ENCODE measurements around the gene DISP3. TPM values are rescaled to one million over a fixed set of nuclear protein-coding genes. Genes with fewer than 3 reads are reported as not detected.

The DISP3 gene
- total RNA-seq, 1 experiment from 2014 or later, result 1.1 TPM

DNA sequence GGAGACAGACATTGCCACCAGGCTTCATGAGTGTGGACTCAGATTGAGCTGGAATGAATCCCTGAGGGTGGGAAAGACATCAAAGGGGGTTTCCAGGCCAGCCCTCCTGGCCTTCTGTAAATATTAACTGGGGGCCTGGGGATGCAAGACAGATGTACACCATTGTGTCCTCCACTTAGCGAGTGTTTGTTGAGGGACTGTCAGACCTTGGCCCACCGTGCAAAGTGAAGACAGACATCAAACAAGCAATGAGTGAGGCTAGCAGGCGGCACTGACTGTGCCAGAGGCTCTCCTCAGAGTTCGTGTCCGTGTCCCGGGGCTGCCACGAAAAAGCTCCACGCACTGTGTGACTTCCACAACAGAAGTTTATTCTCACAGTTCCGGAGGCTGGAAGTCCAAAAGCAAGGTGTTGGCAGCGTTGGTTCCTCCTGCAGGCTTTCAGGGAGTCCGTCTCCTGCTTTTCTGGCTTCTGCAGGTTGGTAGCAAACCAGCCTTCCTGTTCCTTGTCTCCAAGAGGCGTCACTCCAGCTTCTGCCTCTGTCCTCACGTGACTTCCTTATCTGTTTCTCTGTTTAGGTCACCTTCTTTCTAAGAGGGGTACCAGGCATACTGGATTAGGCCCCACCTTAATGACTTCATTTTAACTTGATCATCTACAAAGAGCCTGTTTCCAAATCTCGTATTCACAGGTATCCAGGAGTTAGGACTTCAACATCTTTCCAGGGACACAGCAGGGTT lies 59.1 kb downstream of the DISP3 start:
- Histone ChIP-seq H3K9me3 (ENCODE audit: control insufficient read depth, insufficient read depth, low read depth, low read length) (no peaks in the 10 kb centered on the region), H3K4me1 (ENCODE audit: control insufficient read depth, insufficient read depth, low read length) (no peaks in the 10 kb centered on the region), H3K4me3 (ENCODE audit: low read depth in 2 of 2, low read length in 2 of 2) (no peak overlapping the region), H3K27me3 (ENCODE audit: control insufficient read depth, insufficient read depth, low read length) (peaks cover 2% of the 10 kb centered on the region), H3K36me3 (ENCODE audit: control insufficient read depth, insufficient read depth, low read length) (no peaks in the 10 kb centered on the region), H3K27ac (ENCODE audit: low read length) (no peak overlapping the region)
- TF ChIP-seq SIN3A (IDR thresholded peaks at IDR 0.05; ENCODE audit: borderline replicate concordance, insufficient read depth, low read depth, low read length) (no peak), POLR2AphosphoS5 (IDR thresholded peaks at IDR 0.05; ENCODE audit: low read depth, low read length) (no peak), TCF7L2 (IDR thresholded peaks at IDR 0.05; ENCODE audit: low read depth, low read length) (no peak)
- TF ChIP-seq, protein P1, sequence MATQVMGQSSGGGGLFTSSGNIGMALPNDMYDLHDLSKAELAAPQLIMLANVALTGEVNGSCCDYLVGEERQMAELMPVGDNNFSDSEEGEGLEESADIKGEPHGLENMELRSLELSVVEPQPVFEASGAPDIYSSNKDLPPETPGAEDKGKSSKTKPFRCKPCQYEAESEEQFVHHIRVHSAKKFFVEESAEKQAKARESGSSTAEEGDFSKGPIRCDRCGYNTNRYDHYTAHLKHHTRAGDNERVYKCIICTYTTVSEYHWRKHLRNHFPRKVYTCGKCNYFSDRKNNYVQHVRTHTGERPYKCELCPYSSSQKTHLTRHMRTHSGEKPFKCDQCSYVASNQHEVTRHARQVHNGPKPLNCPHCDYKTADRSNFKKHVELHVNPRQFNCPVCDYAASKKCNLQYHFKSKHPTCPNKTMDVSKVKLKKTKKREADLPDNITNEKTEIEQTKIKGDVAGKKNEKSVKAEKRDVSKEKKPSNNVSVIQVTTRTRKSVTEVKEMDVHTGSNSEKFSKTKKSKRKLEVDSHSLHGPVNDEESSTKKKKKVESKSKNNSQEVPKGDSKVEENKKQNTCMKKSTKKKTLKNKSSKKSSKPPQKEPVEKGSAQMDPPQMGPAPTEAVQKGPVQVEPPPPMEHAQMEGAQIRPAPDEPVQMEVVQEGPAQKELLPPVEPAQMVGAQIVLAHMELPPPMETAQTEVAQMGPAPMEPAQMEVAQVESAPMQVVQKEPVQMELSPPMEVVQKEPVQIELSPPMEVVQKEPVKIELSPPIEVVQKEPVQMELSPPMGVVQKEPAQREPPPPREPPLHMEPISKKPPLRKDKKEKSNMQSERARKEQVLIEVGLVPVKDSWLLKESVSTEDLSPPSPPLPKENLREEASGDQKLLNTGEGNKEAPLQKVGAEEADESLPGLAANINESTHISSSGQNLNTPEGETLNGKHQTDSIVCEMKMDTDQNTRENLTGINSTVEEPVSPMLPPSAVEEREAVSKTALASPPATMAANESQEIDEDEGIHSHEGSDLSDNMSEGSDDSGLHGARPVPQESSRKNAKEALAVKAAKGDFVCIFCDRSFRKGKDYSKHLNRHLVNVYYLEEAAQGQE (IDR thresholded peaks at IDR 0.05; ENCODE audit: insufficient read depth in 1 of 2, low read depth in 2 of 2, low read length in 1 of 2), result no peak
- TF ChIP-seq, protein P2, sequence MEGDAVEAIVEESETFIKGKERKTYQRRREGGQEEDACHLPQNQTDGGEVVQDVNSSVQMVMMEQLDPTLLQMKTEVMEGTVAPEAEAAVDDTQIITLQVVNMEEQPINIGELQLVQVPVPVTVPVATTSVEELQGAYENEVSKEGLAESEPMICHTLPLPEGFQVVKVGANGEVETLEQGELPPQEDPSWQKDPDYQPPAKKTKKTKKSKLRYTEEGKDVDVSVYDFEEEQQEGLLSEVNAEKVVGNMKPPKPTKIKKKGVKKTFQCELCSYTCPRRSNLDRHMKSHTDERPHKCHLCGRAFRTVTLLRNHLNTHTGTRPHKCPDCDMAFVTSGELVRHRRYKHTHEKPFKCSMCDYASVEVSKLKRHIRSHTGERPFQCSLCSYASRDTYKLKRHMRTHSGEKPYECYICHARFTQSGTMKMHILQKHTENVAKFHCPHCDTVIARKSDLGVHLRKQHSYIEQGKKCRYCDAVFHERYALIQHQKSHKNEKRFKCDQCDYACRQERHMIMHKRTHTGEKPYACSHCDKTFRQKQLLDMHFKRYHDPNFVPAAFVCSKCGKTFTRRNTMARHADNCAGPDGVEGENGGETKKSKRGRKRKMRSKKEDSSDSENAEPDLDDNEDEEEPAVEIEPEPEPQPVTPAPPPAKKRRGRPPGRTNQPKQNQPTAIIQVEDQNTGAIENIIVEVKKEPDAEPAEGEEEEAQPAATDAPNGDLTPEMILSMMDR (IDR thresholded peaks at IDR 0.05), result no peak
- intact Hi-C loops (cut with micrococcal nuclease; ENCODE audit: unreplicated experiment), result no loop called here
- ATAC-seq (no peak), DNase-seq (ENCODE audit: low read depth, low spot score) (no peak)
- POLR2A ChIA-PET, result interaction anchor here (0.6 kb wide), 1 partner anchor 234 kb away, joined by 4 read pairs; no protein-coding TSS in a partner anchor
- in situ Hi-C loops (cut with HindIII; ENCODE audit: low pct_unique_long_range_greater_than_20kb, low sequenced_read_pairs), result no loop called here
- CTCF ChIA-PET, result no interaction called here
- no TSS peak for BruUV-seq (replicated peaks)

DNA sequence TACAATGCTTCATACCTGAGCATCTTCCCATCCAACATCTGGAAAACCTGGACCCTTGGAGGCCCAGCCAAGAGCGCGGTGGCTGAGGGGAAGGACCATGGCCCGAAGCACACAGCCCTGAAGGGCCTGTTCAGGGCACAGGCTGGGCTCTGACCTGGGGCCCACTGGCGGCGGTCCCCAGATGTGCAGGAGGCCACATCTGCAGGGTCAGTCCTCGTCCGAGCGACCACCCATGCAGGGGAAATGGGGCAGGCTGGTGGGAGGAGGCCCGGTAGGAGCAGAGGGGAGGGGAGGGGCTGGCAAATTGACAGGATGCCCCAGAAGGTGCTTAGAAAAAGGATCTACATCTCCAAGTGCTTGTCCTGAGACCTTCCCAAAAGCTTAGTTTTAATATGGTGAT lies 59.9 kb downstream of the DISP3 start:
- no peaks in the 10 kb centered on the region for H3K4me1 ChIP-seq (ENCODE audit: control insufficient read depth, insufficient read depth, low read length)
- no peak overlapping the region for H3K27ac ChIP-seq (ENCODE audit: low read length)
- H3K36me3 ChIP-seq (ENCODE audit: control insufficient read depth, insufficient read depth, low read length), result no peaks in the 10 kb centered on the region
- in situ Hi-C loops (cut with HindIII; ENCODE audit: low pct_unique_long_range_greater_than_20kb, low sequenced_read_pairs), result no loop called here
- ATAC-seq, result no peak
- no TSS peak for BruUV-seq (replicated peaks)
- TF ChIP-seq SIN3A (IDR thresholded peaks at IDR 0.05; ENCODE audit: borderline replicate concordance, insufficient read depth, low read depth, low read length) (no peak), POLR2AphosphoS5 (IDR thresholded peaks at IDR 0.05; ENCODE audit: low read depth, low read length) (no peak), TCF7L2 (IDR thresholded peaks at IDR 0.05; ENCODE audit: low read depth, low read length) (no peak)
- TF ChIP-seq, protein P1 (IDR thresholded peaks at IDR 0.05; ENCODE audit: insufficient read depth in 1 of 2, low read depth in 2 of 2, low read length in 1 of 2), result no peak
- TF ChIP-seq, protein P2 (IDR thresholded peaks at IDR 0.05), result no peak
- DNase-seq (ENCODE audit: low read depth, low spot score), result no peak
- H3K27me3 ChIP-seq (ENCODE audit: control insufficient read depth, insufficient read depth, low read length), result peaks cover 2% of the 10 kb centered on the region
- no peaks in the 10 kb centered on the region for H3K9me3 ChIP-seq (ENCODE audit: control insufficient read depth, insufficient read depth, low read depth, low read length)
- no peak overlapping the region for H3K4me3 ChIP-seq (ENCODE audit: low read depth in 2 of 2, low read length in 2 of 2)
- intact Hi-C loops (cut with micrococcal nuclease; ENCODE audit: unreplicated experiment), result no loop called here
- POLR2A ChIA-PET, result no interaction called here
- CTCF ChIA-PET, result no interaction called here
